DMS153 (cell line): ENCODE measurements around the gene CCDC127.
"Not testable (repeated sequence)": the region's sequence is repeated elsewhere in the genome, so short reads cannot be mapped to it uniquely, and the experiment has no call there.

Experiments used
- DNase-seq: peaks from one replicate; lab custom pipeline; 2025; lab: John Stamatoyannopoulos, UW

CCDC127 gene

DNA sequence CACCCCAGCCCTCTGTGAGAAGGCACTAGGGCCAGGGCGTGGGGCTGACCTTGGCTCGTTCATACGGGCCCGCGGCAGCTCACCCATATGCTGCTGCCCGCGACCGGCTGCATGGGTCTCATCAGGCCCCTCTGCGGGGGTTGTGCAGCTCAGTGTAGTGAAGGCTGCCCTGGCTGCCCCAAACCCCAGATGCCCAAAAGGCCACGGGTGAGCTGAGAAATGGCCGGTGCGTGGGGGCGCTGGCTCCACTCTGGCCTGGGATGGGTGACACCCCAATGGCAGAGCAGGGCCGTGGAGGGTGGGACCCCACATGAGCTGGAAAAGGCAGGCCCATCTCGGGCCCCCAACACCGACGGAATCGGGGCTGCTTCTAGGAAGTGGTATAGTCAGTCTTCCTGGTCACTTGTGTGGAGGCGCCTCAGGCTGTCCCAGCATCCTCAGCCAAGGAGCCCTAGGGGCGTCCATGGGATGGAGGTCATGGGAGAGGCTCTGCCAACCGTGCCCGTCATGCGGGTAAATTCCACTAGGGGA is 46.1 kb downstream of the CCDC127 start:
- no peak for DNase-seq

DNA sequence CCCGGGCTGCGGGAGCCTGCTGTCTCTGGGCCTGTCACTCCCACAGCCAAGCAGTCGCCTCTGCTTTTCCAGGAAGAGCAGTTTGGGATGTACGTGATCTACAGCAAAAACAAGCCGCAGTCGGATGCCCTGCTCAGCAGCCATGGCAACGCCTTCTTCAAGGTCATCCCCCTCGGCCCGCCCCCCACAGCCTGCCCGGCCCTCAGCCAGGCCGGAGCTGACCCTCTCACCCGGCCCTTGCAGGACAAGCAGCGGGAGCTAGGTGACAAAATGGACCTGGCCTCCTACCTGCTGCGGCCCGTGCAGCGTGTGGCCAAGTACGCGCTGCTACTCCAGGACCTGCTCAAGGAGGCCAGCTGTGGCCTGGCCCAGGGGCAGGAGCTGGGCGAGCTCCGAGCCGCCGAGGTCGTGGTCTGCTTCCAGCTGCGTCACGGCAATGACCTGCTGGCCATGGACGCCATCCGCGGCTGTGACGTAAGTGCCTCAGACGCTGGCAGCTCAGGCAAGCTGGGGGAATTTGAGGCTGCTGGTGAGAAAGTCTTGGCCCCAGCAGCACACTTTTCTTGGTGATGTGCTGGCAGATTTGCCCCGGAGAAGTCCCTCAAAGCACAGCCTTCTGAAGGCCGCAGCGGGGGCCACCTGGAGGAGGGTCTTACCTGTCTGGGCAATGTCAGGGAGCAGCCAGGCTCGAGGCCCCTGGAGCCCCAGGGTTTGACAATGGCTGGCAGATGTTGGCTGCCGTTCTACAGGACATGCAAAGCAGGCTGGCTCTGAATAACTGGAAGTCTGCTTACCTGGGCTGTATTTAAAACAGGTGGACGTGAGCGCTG is 46.8 kb downstream of the CCDC127 start:
- DNase-seq = no peak

DNA sequence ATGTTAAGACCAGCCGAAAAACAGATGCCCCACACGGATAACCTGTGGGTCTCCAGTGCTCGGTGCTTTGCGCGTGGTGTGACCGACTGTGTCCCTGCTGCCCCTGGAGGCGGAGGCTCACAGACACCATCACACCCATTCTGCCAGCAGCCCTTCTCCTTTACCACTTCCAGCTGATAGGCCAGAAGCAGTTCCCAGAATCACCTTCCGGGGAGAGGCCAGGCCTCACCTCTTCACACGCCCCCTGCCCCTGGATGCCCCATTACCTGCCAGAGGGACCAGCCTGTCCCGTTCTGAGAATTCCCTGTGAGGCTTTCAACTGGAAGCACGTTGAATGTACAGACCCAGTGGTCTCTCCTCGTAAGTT is 48.2 kb downstream of the CCDC127 start:
- DNase-seq = no peak

- DNase-seq = no peak
These were observed 48.8 kb downstream of the CCDC127 start for GRCh38 chr5:169071-169727.

DNA sequence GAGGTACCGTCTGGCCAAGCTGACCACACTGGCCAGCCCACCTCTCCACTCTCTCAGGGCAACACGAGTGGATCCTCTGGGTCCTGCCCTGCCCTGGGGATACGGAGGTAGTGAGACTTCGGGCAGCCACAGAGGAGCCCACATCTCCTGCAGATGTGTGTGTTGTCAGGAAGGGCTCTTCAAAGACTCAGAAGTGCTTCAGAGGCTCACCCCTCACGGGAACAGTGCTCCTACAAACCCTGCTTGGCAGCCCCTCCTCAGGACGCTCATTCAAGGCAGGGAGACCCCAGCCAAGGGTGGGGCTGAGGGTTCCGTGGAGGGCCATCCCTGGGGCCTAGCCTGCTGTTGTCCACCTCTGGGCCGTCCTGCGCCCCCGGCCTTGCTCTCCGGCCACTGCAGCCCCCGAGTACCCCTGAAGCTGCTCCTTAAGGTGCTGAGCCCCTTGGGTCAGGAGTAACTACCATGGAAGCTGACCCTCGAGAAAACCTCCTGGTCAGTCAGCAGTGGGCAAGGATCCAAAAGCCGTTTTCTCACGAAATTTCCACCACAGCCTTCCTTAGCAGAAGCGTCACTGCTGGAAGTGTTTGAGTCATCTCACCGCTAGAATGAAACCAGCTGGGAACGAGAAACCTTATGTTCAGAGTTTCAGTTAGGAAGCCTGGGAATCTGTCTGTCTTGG is 49.8 kb downstream of the CCDC127 start:
- no peak for DNase-seq

DNA sequence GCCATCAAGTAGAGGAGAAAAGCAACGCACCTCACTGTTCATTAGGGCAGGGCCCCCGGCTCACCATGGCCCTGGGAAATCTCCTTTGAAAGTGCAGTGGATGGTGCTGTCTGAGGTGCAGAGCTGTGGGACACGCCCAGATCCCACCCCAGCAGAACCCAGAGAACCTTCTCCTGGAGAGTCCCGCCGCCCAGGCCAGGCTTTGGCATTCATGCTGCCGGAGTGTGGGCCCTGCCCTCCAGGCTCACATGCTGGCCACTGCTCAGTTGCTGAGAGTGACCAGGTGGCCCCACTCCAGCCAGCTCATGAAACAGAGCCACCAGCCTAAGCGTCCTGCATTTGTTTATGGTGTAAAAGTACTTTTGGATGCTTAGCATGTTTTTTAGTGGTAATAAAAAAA is 50.4 kb downstream of the CCDC127 start:
- no peak for DNase-seq

DNA sequence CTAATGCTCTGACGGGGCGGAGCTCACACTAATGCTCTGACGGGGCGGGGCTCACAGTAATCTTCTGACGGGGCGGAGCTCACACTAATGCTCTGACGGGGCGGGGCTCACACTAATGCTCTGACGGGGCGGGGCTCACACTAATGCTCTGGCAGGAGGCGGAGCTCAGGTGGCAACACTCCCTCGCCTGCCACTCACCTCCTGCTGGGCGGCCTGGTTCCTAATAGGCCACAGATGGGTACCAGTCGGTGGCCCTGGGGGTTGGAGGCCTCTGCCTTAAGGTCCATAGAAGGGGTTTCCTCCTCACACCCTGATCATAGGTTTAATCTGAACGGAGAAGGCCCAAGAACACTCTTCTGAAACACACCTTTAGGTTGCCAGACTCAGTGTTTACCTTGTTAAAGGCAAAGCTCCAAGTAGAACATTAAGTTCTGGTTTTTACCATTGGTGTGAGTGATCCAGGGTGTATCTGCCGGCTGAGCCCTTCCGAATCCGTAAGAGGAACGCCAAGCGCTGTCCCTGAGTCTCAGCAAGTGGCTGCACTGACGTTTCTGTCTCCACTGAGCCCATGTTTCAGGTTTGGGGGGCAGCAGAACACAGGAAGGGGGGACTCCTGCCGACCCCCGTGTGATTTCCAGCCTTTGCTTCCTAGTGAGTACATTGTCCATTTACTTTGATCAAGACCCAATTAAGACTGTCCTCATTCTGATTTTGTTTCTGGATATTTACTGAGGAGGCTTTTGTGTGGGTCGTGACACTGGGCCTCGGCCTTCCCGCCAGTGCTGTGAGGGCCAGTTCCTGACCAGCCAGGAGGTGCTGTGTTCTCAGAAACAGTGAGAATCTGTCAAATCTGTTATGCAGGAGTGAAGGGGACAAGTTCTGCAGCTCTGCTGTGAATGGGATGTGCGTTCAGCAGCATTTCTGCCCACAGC is 51.2 kb downstream of the CCDC127 start:
- DNase-seq = no peak

GRCh38 chr5:164783-165182 is 53.2 kb downstream of the CCDC127 start:
- DNase-seq = not testable (repeated sequence)

GRCh38 chr5:164244-164643 is 53.7 kb downstream of the CCDC127 start:
- no peak for DNase-seq

GRCh38 chr5:163841-164240 is 54.1 kb downstream of the CCDC127 start:
- DNase-seq = no peak

DNA sequence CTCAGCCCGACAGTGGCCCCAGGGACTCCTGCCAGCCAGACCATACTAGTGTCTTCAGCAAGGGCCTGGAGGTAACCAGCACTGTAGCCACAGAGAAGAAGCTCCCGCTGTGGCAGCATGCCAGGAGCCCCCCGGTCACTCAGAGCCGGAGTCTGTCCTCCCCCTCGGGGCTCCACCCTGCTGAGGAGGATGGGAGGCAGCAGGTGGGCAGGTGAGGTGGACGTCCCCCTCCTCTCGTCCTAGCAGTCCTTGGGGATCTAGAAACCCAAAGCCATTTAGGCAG is 54.7 kb downstream of the CCDC127 start:
- DNase-seq = no peak

- no peak for DNase-seq
These were observed 55.2 kb downstream of the CCDC127 start for GRCh38 chr5:162565-163337.

GRCh38 chr5:162190-162564 is 55.8 kb downstream of the CCDC127 start:
- DNase-seq = no peak

DNA sequence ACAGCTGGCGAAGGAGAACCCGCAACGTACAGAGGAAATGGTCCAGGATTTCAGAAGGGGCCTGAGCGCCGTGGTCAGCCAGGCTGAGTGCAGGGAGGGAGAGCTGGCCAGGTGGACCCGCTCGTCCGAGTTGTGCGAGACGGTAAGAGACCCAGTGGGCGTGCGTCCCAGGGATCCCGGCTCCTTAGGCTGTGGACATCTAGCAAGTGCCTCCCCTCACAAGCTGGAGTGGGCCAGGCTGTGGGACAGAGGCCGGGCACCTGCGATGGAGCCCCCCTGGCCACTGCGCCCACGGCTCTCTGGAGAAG is 56.2 kb downstream of the CCDC127 start:
- DNase-seq = no peak

- no peak for DNase-seq
These were observed 56.8 kb downstream of the CCDC127 start for GRCh38 chr5:160921-161802.

- no peak for DNase-seq
These were observed 57.8 kb downstream of the CCDC127 start for GRCh38 chr5:160173-160510.

GRCh38 chr5:159448-160172 is 58.3 kb downstream of the CCDC127 start:
- no peak for DNase-seq

DNA sequence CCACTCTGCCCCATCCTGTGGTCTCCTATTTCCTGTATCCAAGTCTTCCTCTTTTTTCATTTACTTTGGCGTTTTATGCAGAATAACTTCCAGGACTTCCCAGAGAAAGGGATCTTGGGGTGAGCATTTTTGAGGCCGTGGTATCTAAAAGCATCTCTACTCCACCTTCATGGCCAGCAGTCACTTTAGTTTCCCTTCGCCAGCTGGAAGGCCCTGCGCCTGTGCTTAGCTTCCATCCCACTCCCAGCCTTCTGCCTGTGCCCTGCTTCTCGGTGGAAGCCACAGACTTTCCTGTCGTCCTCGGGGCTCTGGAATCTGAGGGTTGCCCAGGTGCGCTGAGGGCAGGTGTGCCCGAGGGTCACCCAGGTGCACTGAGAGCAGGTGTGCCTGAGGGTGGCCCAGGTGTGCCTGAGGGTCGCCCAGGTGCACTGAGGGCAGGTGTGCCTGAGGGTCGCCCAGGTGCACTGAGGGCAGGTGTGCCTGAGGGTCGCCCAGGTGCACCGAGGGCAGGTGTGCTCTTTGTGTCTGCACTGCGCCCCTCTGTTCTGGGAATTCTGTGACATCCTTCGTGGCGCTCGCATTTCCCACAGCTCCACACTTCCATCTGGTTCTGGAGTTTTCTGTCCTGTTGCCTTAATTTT is 59.0 kb downstream of the CCDC127 start:
- DNase-seq = no peak

GRCh38 chr5:157801-158200 is 60.2 kb downstream of the CCDC127 start:
- no peak for DNase-seq
